ENCODE data around the gene BRIX1. TPM values are rescaled to one million over a fixed set of nuclear protein-coding genes. Genes with fewer than 3 reads are reported as not detected.
A peak's percentile ranks its signal among the peaks of the same experiment; 100 is the strongest.

The BRIX1 gene
- total and polyA plus RNA-seq, 2 of the 4 experiments (the other 2 are of a cell fraction), result 15.1 to 26.1 TPM

DNA sequence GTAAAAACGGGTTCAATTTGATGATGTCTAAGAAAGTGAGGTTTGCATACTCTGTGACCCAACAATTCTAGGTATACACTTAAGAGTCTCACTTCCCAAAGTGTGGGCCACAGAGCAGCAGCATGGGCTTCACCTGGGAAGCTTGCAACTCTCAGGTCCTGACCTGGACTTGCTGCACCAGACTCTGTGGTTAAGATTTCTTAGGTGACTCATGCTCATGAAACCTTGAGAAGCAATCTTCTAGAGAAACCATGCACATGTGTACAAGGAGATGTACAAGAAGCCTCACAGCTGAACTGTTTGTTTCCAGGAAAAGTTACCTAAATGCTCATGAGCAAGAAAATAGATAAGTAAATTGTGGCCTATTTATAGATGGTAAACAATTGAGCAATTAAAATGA, 43.8 kb downstream of the BRIX1 start:
- Histone ChIP-seq H3K27ac (ENCODE audit: insufficient read depth, low read length) (no peak overlapping the region), H4K20me1 (ENCODE audit: insufficient read depth, low read length) (no peaks in the 10 kb centered on the region), H3K9ac (ENCODE audit: low read depth, low read length) (no peak overlapping the region), H4K5ac (ENCODE audit: low read depth, low read length) (no peak overlapping the region), H2AK5ac (ENCODE audit: low read depth, low read length) (no peak overlapping the region), H3K9me1 (ENCODE audit: insufficient read depth, low read length) (no peaks in the 10 kb centered on the region; the same call in 1 of the 2 replicates), H2BK120ac (ENCODE audit: low read depth, low read length) (no peak overlapping the region), H2BK15ac (ENCODE audit: low read depth, low read length) (no peak overlapping the region), H3K4me3 (ENCODE audit: insufficient read depth, low read depth, low read length) (no peak overlapping the region), H2BK20ac (ENCODE audit: low read depth, low read length) (no peak overlapping the region), H4K8ac (ENCODE audit: low read depth in 2 of 2, low read length in 2 of 2) (no peak overlapping the region), H3K9me3 (ENCODE audit: control insufficient read depth, insufficient read depth, low read length) (no peaks in the 10 kb centered on the region), H3K56ac (ENCODE audit: extremely low read depth, insufficient read depth, low read length) (no peak overlapping the region), H2AK9ac (replicated peaks; ENCODE audit: low read depth, low read length, poor library complexity) (no peak overlapping the region), H2AFZ (replicated peaks; ENCODE audit: low read length, poor library complexity) (no peak overlapping the region), H3K4me2 (ENCODE audit: low read depth, low read length) (no peak overlapping the region), H3K18ac (ENCODE audit: low read depth, low read length) (no peak overlapping the region), H3K14ac (replicated peaks; ENCODE audit: low read depth, low read length) (no peak overlapping the region), H3K27me3 (ENCODE audit: control insufficient read depth, insufficient read depth, low read length) (no peaks in the 10 kb centered on the region), H3K4me1 (ENCODE audit: control insufficient read depth, insufficient read depth, low read length) (peaks cover 5% of the 10 kb centered on the region), H4K91ac (ENCODE audit: insufficient read depth, low read depth, low read length) (no peak overlapping the region), H3K79me1 (ENCODE audit: low read depth in 1 of 2, low read length in 2 of 2) (no peaks in the 10 kb centered on the region), H3K36me3 (ENCODE audit: control insufficient read depth, insufficient read depth, low read length) (no peaks in the 10 kb centered on the region), H3K23ac (ENCODE audit: low read depth, low read length) (no peak overlapping the region), H2BK5ac (ENCODE audit: low read depth, low read length, poor library complexity, severe bottlenecking) (no peak overlapping the region), H3K4ac (ENCODE audit: low read depth, low read length) (no peak overlapping the region)
- intact Hi-C loops (cut with micrococcal nuclease) (loop anchor here (2.0 to 5.0 kb wide), 2 partner anchors 43 to 968 kb away; no protein-coding TSS in a partner anchor), dilution Hi-C loops (cut with HindIII; ENCODE audit: low sequenced_read_pairs, unreplicated experiment) (no loop called here), in situ Hi-C loops (cut with MboI; ENCODE audit: low sequenced_read_pairs) (no loop called here)
- CTCF ChIA-PET, result no interaction called here
- BruUV-seq (replicated peaks), result no TSS peak
- TF ChIP-seq MAZ (IDR thresholded peaks at IDR 0.05; ENCODE audit: borderline replicate concordance, low read depth, low read length) (no peak), NFE2L2 (IDR thresholded peaks at IDR 0.05; ENCODE audit: low read depth, low read length) (no peak), CHD1 (IDR thresholded peaks at IDR 0.05; ENCODE audit: low read depth, low read length) (no peak), FOS (IDR thresholded peaks at IDR 0.05; ENCODE audit: low read depth, low read length) (peak; percentile 46), BHLHE40 (IDR thresholded peaks at IDR 0.05; ENCODE audit: low read depth, low read length) (peak; percentile 92), CEBPB (IDR thresholded peaks at IDR 0.05; ENCODE audit: low read depth, low read length) (peak; percentile 24; the same call in 1 of the 2 replicates), SMC3 (IDR thresholded peaks at IDR 0.05; ENCODE audit: low read depth, low read length) (no peak)
- TF ChIP-seq, protein P1, sequence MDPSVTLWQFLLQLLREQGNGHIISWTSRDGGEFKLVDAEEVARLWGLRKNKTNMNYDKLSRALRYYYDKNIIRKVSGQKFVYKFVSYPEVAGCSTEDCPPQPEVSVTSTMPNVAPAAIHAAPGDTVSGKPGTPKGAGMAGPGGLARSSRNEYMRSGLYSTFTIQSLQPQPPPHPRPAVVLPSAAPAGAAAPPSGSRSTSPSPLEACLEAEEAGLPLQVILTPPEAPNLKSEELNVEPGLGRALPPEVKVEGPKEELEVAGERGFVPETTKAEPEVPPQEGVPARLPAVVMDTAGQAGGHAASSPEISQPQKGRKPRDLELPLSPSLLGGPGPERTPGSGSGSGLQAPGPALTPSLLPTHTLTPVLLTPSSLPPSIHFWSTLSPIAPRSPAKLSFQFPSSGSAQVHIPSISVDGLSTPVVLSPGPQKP (IDR thresholded peaks at IDR 0.05; ENCODE audit: borderline replicate concordance, low read depth, low read length), result no peak
- ATAC-seq (ENCODE audit: low read depth) (peak; percentile 72), DNase-seq (peak; percentile 86)
- WGBS, 2 experiments (ENCODE audit: extremely low coverage in 2 of 2, insufficient read length in 1 of 2), result no CpG with 5 or more reads among the region's 1 CpG
- POLR2A ChIA-PET (ENCODE audit: unreplicated experiment), result no interaction called here
